ENCODE results near the gene HSF2BP. TPM values are rescaled to one million over a fixed set of nuclear protein-coding genes. Genes with fewer than 3 reads are reported as not detected.

The HSF2BP gene
- polyA plus RNA-seq, 1 donor (not counting 4 experiments of a cell fraction or from before 2014, with no cell fraction given): 6.1 TPM

GRCh38 chr21:43611598-43612369 lies 47.5 kb downstream of the HSF2BP start:
- Histone ChIP-seq H3K36me3 (ENCODE audit: control insufficient read depth in 2 of 2, extremely low read depth in 1 of 2, insufficient read depth in 2 of 2, low read length in 2 of 2) (no peaks in the 10 kb centered on the region), H2AFZ (ENCODE audit: control insufficient read depth, low read length) (no peak overlapping the region), H3K27ac (ENCODE audit: control insufficient read depth, insufficient read depth, low read length) (no peak overlapping the region), H4K20me1 (ENCODE audit: control insufficient read depth, extremely low read depth, insufficient read depth, low read length) (no peaks in the 10 kb centered on the region), H3K9me1 (ENCODE audit: control insufficient read depth, extremely low read depth, insufficient read depth, low read length) (no peaks in the 10 kb centered on the region), H3K4me2 (ENCODE audit: control insufficient read depth, extremely low read depth, insufficient read depth, low read depth, low read length) (no peak overlapping the region), H3K27me3 (ENCODE audit: control insufficient read depth, extremely low read depth, insufficient read depth, low read length) (no peaks in the 10 kb centered on the region), H3K9me3 (ENCODE audit: control insufficient read depth, low read depth, low read length) (no peaks in the 10 kb centered on the region), H3K79me2 (ENCODE audit: control insufficient read depth, insufficient read depth, low read length) (no peaks in the 10 kb centered on the region), H3K4me3 (ENCODE audit: control insufficient read depth in 2 of 3, extremely low read depth in 1 of 3, insufficient read depth in 2 of 3, low read depth in 1 of 3, low read length in 3 of 3) (no peak overlapping the region), H3K9ac (ENCODE audit: control insufficient read depth, extremely low read depth, insufficient read depth, low read length) (no peak overlapping the region), H3K4me1 (ENCODE audit: control insufficient read depth, extremely low read depth, insufficient read depth, low read length) (peaks cover 31% of the 10 kb centered on the region)
- DNase-seq (ENCODE audit: low read depth, low spot score) (no peak), FAIRE-seq (no peak)
- TF ChIP-seq CTCF (optimal IDR thresholded peaks at IDR 0.05 in 1 of 3, IDR thresholded peaks at IDR 0.05 in 1 of 3, conservative IDR thresholded peaks at IDR 0.05 in 1 of 3; ENCODE audit: extremely low read depth in 1 of 3, insufficient read depth in 2 of 3, low read length in 3 of 3) (peak; percentile 22 to 52 (median 43)), EZH2 (IDR thresholded peaks at IDR 0.05; ENCODE audit: low read length) (no peak)
- dilution Hi-C loops (cut with MboI; ENCODE audit: extremely low pct_ligation_motif_present, low sequenced_read_pairs): no loop called here

GRCh38 chr21:43609501-43610340 lies 49.6 kb downstream of the HSF2BP start:
- H3K9ac ChIP-seq (ENCODE audit: control insufficient read depth, extremely low read depth, insufficient read depth, low read length): peak overlapping the region; percentile 67
- peak overlapping the region; percentile 76 for H3K4me2 ChIP-seq (ENCODE audit: control insufficient read depth, extremely low read depth, insufficient read depth, low read depth, low read length)
- no peaks in the 10 kb centered on the region for H3K27me3 ChIP-seq (ENCODE audit: control insufficient read depth, extremely low read depth, insufficient read depth, low read length)
- H3K36me3 ChIP-seq (ENCODE audit: control insufficient read depth in 2 of 2, extremely low read depth in 1 of 2, insufficient read depth in 2 of 2, low read length in 2 of 2): no peaks in the 10 kb centered on the region
- FAIRE-seq (peak; percentile 82), DNase-seq (ENCODE audit: low read depth, low spot score) (no peak)
- no peaks in the 10 kb centered on the region for H4K20me1 ChIP-seq (ENCODE audit: control insufficient read depth, extremely low read depth, insufficient read depth, low read length)
- no peaks in the 10 kb centered on the region for H3K79me2 ChIP-seq (ENCODE audit: control insufficient read depth, insufficient read depth, low read length)
- TF ChIP-seq CTCF (optimal IDR thresholded peaks at IDR 0.05 in 1 of 3, IDR thresholded peaks at IDR 0.05 in 1 of 3, conservative IDR thresholded peaks at IDR 0.05 in 1 of 3; ENCODE audit: extremely low read depth in 1 of 3, insufficient read depth in 2 of 3, low read length in 3 of 3): no peak
- no peak for TF ChIP-seq EZH2 (IDR thresholded peaks at IDR 0.05; ENCODE audit: low read length)
- H3K9me1 ChIP-seq (ENCODE audit: control insufficient read depth, extremely low read depth, insufficient read depth, low read length): no peaks in the 10 kb centered on the region
- H3K27ac ChIP-seq (ENCODE audit: control insufficient read depth, insufficient read depth, low read length): peak overlapping the region; percentile 82
- peaks cover 39% of the 10 kb centered on the region for H3K4me1 ChIP-seq (ENCODE audit: control insufficient read depth, extremely low read depth, insufficient read depth, low read length)
- peak overlapping the region in 1 of 3 experiments; percentile 33 for H3K4me3 ChIP-seq (ENCODE audit: control insufficient read depth in 2 of 3, extremely low read depth in 1 of 3, insufficient read depth in 2 of 3, low read depth in 1 of 3, low read length in 3 of 3)
- dilution Hi-C loops (cut with MboI; ENCODE audit: extremely low pct_ligation_motif_present, low sequenced_read_pairs): no loop called here
- H2AFZ ChIP-seq (ENCODE audit: control insufficient read depth, low read length): peak overlapping the region; percentile 67
- H3K9me3 ChIP-seq (ENCODE audit: control insufficient read depth, low read depth, low read length): no peaks in the 10 kb centered on the region
